GM18520 (cell line): ENCODE results near the gene MIOX.

Experiments
- ATAC-seq: cut with Tn5 transposase; IDR thresholded peaks from one replicate; pipeline ENCODE4 v1.9.1; 2021; ENCODE audit not compliant: unreplicated experiment

Gene MIOX

DNA sequence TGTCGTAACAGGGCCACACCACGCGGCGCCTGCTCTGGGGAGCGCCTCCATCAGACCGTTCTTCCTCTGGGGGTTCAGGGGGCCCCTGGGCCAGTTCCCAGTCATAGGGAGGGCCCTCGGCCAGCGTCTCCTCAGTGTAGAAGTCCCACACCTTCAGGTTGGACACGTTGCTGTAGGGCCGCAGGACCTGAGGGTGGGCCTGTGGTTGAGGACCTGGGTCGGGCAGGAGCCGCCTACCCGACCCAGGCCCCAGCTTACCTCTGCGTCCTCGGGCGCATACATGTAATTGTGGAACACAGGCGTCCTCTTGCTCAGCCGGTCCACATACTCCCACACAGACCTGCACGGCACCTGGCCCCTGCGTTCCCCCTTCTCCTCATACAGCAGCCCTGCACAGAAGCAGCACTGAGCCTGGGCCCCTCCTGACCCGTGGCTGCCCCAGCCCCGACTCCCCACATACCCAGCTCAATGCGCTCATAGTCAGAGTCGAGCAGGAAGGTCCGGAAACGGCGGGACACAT lies 32.0 kb upstream of the MIOX start:
- no peak for ATAC-seq

DNA sequence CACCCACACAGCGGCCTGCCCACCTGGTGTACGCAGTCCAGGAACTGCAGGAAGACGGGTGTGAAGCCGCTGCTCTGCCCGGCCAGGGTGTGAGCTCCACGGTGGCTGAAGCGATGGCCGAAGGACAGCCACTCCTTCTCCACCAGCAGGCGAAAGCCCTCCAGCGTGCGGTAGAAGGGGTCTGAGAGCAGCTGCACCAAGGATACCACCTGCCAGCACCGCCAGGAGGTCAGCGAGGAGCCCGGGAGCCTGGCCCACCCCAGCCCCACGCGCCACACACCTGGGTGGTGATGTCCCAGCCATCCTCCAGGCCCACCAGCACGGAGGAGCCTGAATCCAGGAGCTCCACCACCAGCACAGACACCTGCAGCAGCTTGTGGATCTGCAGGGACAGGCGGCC lies 31.5 kb upstream of the MIOX start:
- ATAC-seq, result no peak

GRCh38 chr22:50456026-50456425 lies 30.6 kb upstream of the MIOX start:
- ATAC-seq, result no peak

- ATAC-seq, result no peak
These were observed 30.0 kb upstream of the MIOX start for GRCh38 chr22:50456466-50457234.

DNA sequence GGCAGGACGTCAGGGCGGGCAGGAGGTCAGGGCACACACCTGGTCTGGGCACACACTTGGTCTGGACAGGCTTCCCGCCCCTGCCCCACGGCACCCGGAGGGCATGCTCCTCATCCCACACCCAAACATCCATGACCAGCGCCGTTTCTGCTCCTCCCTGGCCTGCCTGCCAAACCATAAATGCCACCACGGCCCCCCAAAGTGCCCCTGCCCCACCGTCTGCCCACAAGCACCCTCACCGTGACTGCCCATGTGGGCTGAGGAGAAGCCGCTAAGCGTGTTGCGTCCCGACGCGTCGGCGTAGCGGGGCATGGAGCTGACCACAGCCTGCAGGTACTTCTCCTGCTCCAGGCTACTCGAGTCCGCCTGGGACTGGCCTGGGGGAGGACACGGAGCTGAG lies 27.6 kb upstream of the MIOX start:
- ATAC-seq, result no peak

DNA sequence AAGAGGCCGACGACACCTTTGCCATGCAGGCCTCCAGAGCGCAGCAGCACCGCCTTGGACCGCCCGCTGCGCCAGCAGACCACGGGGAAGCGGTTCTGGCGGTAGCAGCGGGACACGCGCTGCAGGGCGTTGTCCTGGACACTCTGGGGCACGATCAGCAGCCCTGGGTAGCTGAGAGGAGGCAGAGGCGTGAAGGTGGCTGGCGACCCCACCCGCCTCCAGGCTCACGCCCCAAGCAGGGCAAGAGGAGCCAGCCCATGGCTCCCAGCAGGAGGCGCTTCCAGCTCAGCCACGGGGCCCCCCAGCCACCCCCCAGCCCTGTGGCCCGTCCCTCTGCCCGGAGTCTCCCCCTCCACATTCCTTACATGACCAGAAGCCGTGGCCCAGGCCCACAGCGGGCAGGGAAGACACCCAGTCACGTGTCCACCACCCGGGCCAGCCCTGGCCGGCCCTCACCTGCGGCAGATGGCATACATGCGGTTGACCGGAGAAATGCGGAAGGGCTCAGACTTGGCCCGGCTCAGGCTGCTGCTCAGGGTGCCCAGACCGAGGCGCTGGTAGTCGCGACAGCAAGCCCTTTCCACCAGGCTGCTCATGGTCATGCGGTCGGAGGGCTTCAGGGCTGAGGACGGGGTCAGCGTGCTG lies 27.0 kb upstream of the MIOX start:
- no peak for ATAC-seq

DNA sequence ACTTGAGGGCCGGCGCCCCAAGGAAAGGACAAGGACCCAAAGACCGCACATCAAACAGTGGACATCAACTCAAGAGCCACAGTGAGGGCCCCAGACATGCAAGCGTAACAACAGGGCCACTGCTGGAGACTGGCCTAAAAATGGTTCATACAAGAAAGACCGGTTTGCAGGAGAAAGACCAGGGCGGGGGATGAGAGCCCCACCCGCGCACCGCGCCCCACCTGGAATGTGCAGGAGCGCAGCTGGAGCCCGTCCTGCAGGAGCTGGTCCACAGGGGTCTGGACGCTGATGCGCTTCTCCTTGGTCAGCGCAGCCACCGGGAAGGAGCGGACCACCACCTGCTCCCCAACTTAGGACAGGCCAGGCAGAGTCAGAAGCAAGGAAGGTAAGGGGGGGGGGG lies 25.7 kb upstream of the MIOX start:
- ATAC-seq, result no peak

DNA sequence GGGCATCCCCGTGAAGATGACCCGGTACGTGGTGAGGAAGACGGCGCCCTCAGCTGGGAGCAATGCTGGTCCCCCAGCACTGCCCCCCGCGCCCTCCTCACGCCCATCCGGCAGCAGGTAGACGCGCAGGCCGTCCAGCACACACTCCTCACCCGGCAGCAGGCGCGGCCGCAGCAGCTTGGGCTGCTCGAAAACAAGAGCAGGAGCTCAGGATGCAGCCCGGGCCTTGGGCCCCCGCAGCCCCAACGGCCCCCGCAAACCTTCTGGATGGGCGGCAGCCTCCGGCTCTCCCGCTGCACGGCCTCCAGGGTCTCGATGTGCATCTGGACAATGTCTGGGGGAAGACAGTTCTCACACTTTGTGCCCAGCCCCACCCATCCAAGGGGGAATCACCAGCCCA lies 25.1 kb upstream of the MIOX start:
- no peak for ATAC-seq

DNA sequence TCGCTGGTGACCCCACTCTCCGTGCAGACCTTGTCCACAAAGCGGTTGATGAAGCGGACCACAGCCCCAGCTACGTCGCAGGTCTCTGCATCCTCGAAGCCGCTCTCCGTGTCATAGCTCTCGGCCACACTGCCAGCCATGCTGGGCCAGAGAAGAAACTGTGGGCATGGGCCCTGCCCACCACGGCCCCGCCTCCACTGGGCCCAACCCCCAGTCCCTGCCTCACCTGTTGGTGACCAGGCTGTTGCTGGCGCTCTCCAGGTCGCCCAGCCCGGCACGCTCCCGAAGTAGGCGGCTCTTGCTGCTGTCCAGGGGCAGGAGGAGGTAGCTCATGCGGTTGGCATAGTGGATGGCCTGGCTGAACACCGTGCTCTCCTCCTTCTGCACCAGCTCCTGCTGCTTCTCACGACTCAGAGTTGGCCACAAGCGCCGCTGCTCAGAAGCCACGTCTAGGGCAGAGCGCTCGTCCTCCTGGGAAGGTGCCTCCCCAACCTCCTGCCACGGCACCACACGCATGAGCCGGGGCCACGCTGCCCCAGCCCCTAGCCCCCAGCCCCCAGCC lies 24.6 kb upstream of the MIOX start:
- ATAC-seq, result no peak

DNA sequence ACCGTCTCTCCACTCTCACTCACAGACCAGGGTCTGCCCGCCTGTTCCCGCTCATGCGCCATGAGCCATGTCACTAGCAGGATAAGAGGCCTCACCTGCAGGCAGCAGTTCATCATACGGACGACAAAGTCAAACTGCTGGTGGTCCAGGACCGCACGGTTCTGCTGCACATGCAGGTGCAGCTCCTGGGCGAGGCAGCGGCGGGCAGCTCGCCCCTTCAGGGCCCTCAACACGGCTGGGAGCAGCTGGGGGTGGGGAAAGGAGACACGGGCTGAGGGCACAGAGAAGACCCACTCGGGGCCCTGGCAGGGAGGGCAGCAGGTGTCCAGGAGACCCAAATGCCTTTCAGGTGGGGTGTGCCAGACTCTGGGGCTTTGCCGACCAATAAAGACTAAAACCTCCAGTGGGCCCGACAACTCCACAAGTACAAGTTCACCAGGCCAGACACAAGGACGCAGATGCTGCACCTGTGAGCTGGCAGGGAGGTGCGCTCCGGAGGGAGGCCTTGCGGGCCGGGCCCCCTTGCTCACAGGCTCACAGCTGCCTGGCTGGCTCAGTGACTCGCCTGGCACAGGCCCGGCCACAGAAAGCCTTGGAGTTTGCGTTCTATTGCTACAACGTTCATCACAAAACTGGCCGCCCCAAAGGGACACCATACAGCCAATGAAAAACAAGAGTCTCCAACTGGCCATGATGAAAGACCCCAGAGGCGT lies 23.3 kb upstream of the MIOX start:
- ATAC-seq, result no peak

DNA sequence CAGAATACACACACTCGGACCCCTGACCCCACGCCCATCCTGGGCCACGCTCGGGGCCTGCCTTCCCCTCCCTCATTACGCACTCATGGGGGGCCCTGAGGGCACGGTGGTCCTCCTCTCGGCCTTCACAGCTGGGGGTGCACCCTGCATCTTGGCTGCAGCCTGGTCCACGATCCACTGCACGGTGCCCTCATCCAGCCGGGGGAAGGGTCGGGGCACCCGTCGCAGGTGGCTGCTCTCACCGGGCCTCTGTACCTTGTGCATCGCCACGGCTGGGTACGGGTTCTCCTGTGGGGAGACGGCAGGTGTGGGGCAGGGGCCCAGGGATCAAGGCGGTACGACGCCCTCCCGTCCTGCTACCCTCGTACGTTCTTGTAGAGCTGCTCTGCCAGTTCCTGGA lies 22.2 kb upstream of the MIOX start:
- ATAC-seq, result no peak

- ATAC-seq, result no peak
These were observed 21.4 kb upstream of the MIOX start for GRCh38 chr22:50465066-50465930.

DNA sequence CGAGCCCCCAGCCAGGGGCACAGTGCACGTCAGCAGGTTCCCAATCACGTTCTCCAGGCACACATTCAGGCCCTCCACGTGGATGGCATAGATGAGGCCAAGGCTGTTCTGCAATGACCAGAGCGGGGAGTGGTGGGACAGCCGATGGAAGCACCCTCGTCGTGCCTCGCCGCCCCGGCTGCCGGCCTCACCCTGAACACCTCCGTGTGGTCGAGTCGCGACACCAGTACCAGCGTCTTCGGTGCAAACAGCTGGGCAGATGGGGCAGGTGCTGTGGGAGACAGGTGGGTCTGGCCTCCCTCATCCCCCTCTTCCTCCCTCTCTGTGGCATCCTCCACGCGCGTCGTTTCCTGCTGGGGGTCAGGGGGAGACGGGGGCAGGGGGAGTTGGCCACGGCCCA lies 19.3 kb upstream of the MIOX start:
- ATAC-seq, result no peak

- ATAC-seq, result no peak
These were observed 18.8 kb upstream of the MIOX start for GRCh38 chr22:50467773-50468440.

- no peak for ATAC-seq
These were observed 18.0 kb upstream of the MIOX start for GRCh38 chr22:50468626-50469025.

GRCh38 chr22:50469377-50470305 lies 17.0 kb upstream of the MIOX start:
- ATAC-seq, result peak; percentile 31

GRCh38 chr22:50470491-50470890 lies 16.2 kb upstream of the MIOX start:
- ATAC-seq, result no peak

DNA sequence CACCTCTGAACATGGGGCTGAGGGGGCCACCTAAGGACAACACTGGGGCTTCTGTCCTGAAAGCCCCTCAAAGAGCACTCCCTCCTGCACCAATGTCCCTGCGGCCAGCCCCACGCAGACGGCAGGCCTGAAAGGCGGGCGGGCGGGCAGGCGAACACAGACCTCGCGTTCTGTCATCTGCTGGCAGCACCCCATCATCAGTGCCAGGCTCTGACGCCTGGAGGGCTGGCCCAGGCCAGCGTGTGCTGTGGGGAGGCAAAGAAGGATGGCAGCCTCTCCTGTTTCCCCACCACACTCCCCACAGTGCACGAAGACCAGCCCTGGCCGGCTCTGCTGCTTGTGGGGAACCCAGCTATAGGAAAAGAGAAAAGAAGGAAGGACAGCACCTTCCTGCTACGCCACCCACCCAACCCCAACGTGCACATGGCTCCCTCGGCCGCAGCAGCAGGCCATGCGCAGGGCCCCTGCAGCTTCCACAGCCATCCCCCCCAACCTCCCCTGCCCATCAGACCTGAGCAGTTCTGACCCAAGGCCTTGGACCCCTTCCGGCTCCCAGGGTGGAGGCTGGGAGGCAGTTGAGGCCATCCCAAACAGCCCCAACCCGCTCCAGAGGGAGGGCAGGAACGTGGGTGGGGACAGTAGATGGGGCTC lies 15.3 kb upstream of the MIOX start:
- no peak for ATAC-seq

- no peak for ATAC-seq
These were observed 14.7 kb upstream of the MIOX start for GRCh38 chr22:50471962-50472361.
